H9 (cell line): ENCODE data around the gene ATG7. TPM values are rescaled to one million over a fixed set of nuclear protein-coding genes. Genes with fewer than 3 reads are reported as not detected.

Source experiments
- DNase-seq: peaks from one replicate; pipeline ENCODE4 v3.0.0-alpha.2; 2017
- H2AFZ ChIP-seq: one replicate; pipeline ENCODE4 v1.6.1; 2013; ENCODE audit warnings: mild to moderate bottlenecking, low read length, control low read depth, moderate library complexity
- H2AK5ac ChIP-seq: 2 replicates; pipeline ENCODE4 v1.6.1; 2013; ENCODE audit warnings: low read length, control low read depth, mixed read lengths; ENCODE audit not compliant: insufficient read length
- H2BK120ac ChIP-seq: one replicate; pipeline ENCODE4 v1.6.1; 2013; ENCODE audit warnings: low read depth, mild to moderate bottlenecking, low read length, control low read depth, inconsistent platforms; ENCODE audit not compliant: poor library complexity, severe bottlenecking
- H2BK12ac ChIP-seq: 2 replicates; pipeline ENCODE4 v1.6.1; 2013; ENCODE audit warnings: low read length, control low read depth, mixed read lengths, low read depth; ENCODE audit not compliant: insufficient read length
- H2BK15ac ChIP-seq: 2 replicates; pipeline ENCODE4 v1.6.1; 2013; ENCODE audit warnings: low read depth, low read length, control low read depth
- H2BK20ac ChIP-seq: one replicate; pipeline ENCODE4 v1.6.1; 2013; ENCODE audit warnings: low read depth, mild to moderate bottlenecking, low read length, control low read depth, inconsistent platforms; ENCODE audit not compliant: poor library complexity, severe bottlenecking
- H2BK5ac ChIP-seq: 2 replicates; pipeline ENCODE4 v1.6.1; 2013; ENCODE audit warnings: low read length, control low read depth, mixed read lengths; ENCODE audit not compliant: insufficient read length
- H3K14ac ChIP-seq: 2 replicates; pipeline ENCODE4 v1.6.1; 2013; ENCODE audit warnings: low read length, control low read depth; ENCODE audit not compliant: insufficient read depth
- H3K18ac ChIP-seq: 2 replicates; pipeline ENCODE4 v1.6.1; 2013; ENCODE audit warnings: low read depth, mild to moderate bottlenecking, mixed read lengths, low read length, control low read depth; ENCODE audit not compliant: insufficient read length
- H3K23ac ChIP-seq: 2 replicates; pipeline ENCODE4 v1.6.1; 2013; ENCODE audit warnings: low read length, control low read depth, mixed read lengths, low read depth; ENCODE audit not compliant: insufficient read length
- H3K23me2 ChIP-seq: 2 replicates; pipeline ENCODE4 v1.6.1; 2013; ENCODE audit warnings: low read depth, mild to moderate bottlenecking, mixed read lengths, low read length, control low read depth; ENCODE audit not compliant: insufficient read length, poor library complexity, severe bottlenecking
- H3K27ac ChIP-seq: 2 replicates; pipeline ENCODE4 v1.5.1; 2013; ENCODE audit warnings: low read length, control low read depth, mixed read lengths, low read depth; ENCODE audit not compliant: insufficient read length
- H3K27me3 ChIP-seq: 2 replicates; pipeline ENCODE4 v1.6.1; 2013; ENCODE audit warnings: low read length, control low read depth, inconsistent platforms; ENCODE audit not compliant: insufficient read depth
- H3K4ac ChIP-seq: 2 replicates; pipeline ENCODE4 v1.6.1; 2013; ENCODE audit warnings: low read depth, mild to moderate bottlenecking, control low read depth, inconsistent platforms, low read length, moderate library complexity
- H3K4me1 ChIP-seq: 2 replicates; pipeline ENCODE4 v1.6.1; 2013; ENCODE audit warnings: low read length, control low read depth, inconsistent platforms; ENCODE audit not compliant: insufficient read depth
- H3K4me2 ChIP-seq: 2 replicates; pipeline ENCODE4 v1.6.1; 2013; ENCODE audit warnings: low read length, control low read depth, mixed read lengths; ENCODE audit not compliant: insufficient read length, insufficient read depth
- H3K56ac ChIP-seq: 2 replicates; pipeline ENCODE4 v1.6.1; 2013; ENCODE audit warnings: low read depth, mild to moderate bottlenecking, mixed read lengths, low read length, control low read depth; ENCODE audit not compliant: insufficient read length
- H3K79me1 ChIP-seq: 2 replicates; pipeline ENCODE4 v1.6.1; 2013; ENCODE audit warnings: low read depth, mild to moderate bottlenecking, moderate library complexity, low read length, control low read depth, inconsistent platforms; ENCODE audit not compliant: insufficient read depth, poor library complexity, severe bottlenecking
- H3K79me2 ChIP-seq: 2 replicates; pipeline ENCODE4 v1.6.1; 2013; ENCODE audit warnings: low read length, control low read depth, inconsistent platforms; ENCODE audit not compliant: insufficient read depth
- H3K9ac ChIP-seq: 2 replicates; pipeline ENCODE4 v1.6.1; 2013; ENCODE audit warnings: low read length, control low read depth, mixed read lengths; ENCODE audit not compliant: insufficient read length; ENCODE audit errors: extremely low read depth
- H3K9me3 ChIP-seq: one replicate; pipeline ENCODE4 v1.6.1; 2013; ENCODE audit warnings: low read depth, low read length, inconsistent platforms; ENCODE audit not compliant: control insufficient read depth
- H3T11ph ChIP-seq: one replicate; pipeline ENCODE4 v1.6.1; 2013; ENCODE audit warnings: mild to moderate bottlenecking, low read length, control low read depth, inconsistent platforms
- H4K20me1 ChIP-seq: one replicate; pipeline ENCODE4 v1.6.1; 2013; ENCODE audit not compliant: control insufficient read depth, insufficient read length, insufficient read depth
- H4K5ac ChIP-seq: 2 replicates; pipeline ENCODE4 v1.6.1; 2013; ENCODE audit warnings: low read depth, mild to moderate bottlenecking, mixed read lengths, low read length, control low read depth; ENCODE audit not compliant: insufficient read length
- H4K8ac ChIP-seq: replicated peaks from 2 replicates; pipeline ENCODE4 v1.6.1; 2013; ENCODE audit warnings: low read length, control low read depth, mixed read lengths, low read depth; ENCODE audit not compliant: insufficient read length
- H4K91ac ChIP-seq: 2 replicates; pipeline ENCODE4 v1.6.1; 2013; ENCODE audit warnings: low read depth, mild to moderate bottlenecking, moderate library complexity, mixed read lengths, low read length, control low read depth; ENCODE audit not compliant: insufficient read length
- H3K27ac Mint-ChIP-seq, 3 experiments: 2 replicates in 2 of 3; 3 replicates in 1 of 3; pipeline ENCODE4 v1.8.0; 2020 to 2021; ENCODE audit warnings: mixed read lengths in 3 of 3, mild to moderate bottlenecking in 1 of 3, moderate library complexity in 1 of 3
- H3K27me3 Mint-ChIP-seq: 2 replicates; pipeline ENCODE4 v1.8.0; 2021; ENCODE audit warnings: low read depth, mild to moderate bottlenecking, moderate library complexity, mixed read lengths
- H3K36me3 Mint-ChIP-seq, 3 experiments: 2 replicates in 2 of 3; 3 replicates in 1 of 3; pipeline ENCODE4 v1.8.0; 2020 to 2021; ENCODE audit warnings: low read depth in 3 of 3, mixed read lengths in 3 of 3; ENCODE audit not compliant: insufficient read depth in 1 of 3
- H3K4me1 Mint-ChIP-seq, 2 experiments: 2 replicates each; pipeline ENCODE4 v1.8.0; 2020; ENCODE audit warnings: mixed read lengths in 2 of 2
- H3K4me3 Mint-ChIP-seq, 2 experiments: 2 replicates in 1 of 2; 3 replicates in 1 of 2; pipeline ENCODE4 v1.8.0; 2020 to 2021; ENCODE audit warnings: mild to moderate bottlenecking in 2 of 2, mixed read lengths in 2 of 2, moderate library complexity in 1 of 2
- H3K9me3 Mint-ChIP-seq, 2 experiments: 2 replicates in 1 of 2; 3 replicates in 1 of 2; pipeline ENCODE4 v1.8.0; 2020; ENCODE audit warnings: mild to moderate bottlenecking in 2 of 2, mixed read lengths in 2 of 2, moderate library complexity in 1 of 2
- CTCF ChIP-seq: fragments of 200-600 bp; sonication (generic); conservative IDR thresholded peaks from 3 replicates; pipeline ENCODE4 v1.8.0; 2021; ENCODE audit warnings: antibody characterized with exemption, mild to moderate bottlenecking
- WGBS: extraction: QIAGEN DNeasy Blood & Tissue Kit; methylation state at CpG from one replicate; pipeline ENCODE4 v1.1.7; 2013; ENCODE audit warnings: missing lambda C conversion rate, low lambda C conversion rate, mixed read lengths; ENCODE audit not compliant: insufficient read length; ENCODE audit errors: extremely low coverage; 5-methylcytosine and 5-hydroxymethylcytosine counted together
- total RNA-seq: library from RNA; stranded (reverse); gene quantifications from 2 replicates; pipeline ENCODE4 v1.2.1, GENCODE V29; 2021

ATG7 gene
- total RNA-seq, 1 experiment from 2014 or later = 17.9 TPM

DNA sequence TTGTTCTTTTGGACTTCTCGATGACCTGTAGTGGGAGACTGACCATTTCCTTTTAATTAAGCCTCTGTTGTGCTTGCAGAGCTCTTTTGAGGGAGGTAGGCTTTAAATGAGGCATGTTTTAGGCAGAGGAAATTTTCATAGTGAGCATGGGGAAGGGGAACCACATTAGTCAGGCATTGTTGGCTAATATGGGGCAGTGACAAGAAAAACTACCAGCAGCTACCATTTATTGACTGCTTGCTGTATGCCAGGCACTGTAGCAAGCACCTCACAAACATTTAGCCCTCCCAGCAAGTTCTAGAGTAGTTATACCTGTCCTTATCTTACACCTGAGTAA lies 10.9 kb downstream of the ATG7 start:
- Histone ChIP-seq H3K4me2 (no peak overlapping the region), H3K79me2 (no peaks in the 10 kb centered on the region; the same call in 1 of the 2 replicates), H3K27ac (no peak overlapping the region)

More for the DNA sequence above, 10.9 kb downstream of the ATG7 start:
- no peak overlapping the region for H2BK120ac ChIP-seq
- no peak overlapping the region for H3K14ac ChIP-seq
- H3K18ac ChIP-seq = no peak overlapping the region
- no peak overlapping the region for H4K5ac ChIP-seq
- H3K9me3 Mint-ChIP-seq = no peaks in the 10 kb centered on the region
- H3K56ac ChIP-seq = no peak overlapping the region
- H3K4me1 ChIP-seq = no peaks in the 10 kb centered on the region
- H3K36me3 Mint-ChIP-seq = peaks cover 0 to 7% (median 0%) of the 10 kb centered on the region in 3 experiments; a peak in 2 of 7 replicates
- no peak for DNase-seq
- no peaks in the 10 kb centered on the region for H3K27me3 Mint-ChIP-seq
- no peak overlapping the region for H3T11ph ChIP-seq
- H2BK15ac ChIP-seq = no peak overlapping the region
- H3K9me3 ChIP-seq = no peaks in the 10 kb centered on the region
- no peak overlapping the region for H4K8ac ChIP-seq
- H2AK5ac ChIP-seq = no peak overlapping the region
- H3K4ac ChIP-seq = no peak overlapping the region
- WGBS = no CpG with 5 or more reads among the region's 1 CpG
- no peak overlapping the region for H2BK5ac ChIP-seq
- H3K9ac ChIP-seq = no peak overlapping the region
- H3K4me1 Mint-ChIP-seq = no peaks in the 10 kb centered on the region
- no peaks in the 10 kb centered on the region for H4K20me1 ChIP-seq
- no peak overlapping the region for H3K23ac ChIP-seq
- no peaks in the 10 kb centered on the region for H3K23me2 ChIP-seq
- H2BK12ac ChIP-seq = no peak overlapping the region
- H3K27ac Mint-ChIP-seq = no peak overlapping the region
- TF ChIP-seq CTCF = no peak
- no peak overlapping the region for H4K91ac ChIP-seq
- H3K27me3 ChIP-seq = no peaks in the 10 kb centered on the region
- H2AFZ ChIP-seq = no peak overlapping the region
- H3K4me3 Mint-ChIP-seq = no peak overlapping the region
- H3K79me1 ChIP-seq = no peaks in the 10 kb centered on the region
- H2BK20ac ChIP-seq = no peak overlapping the region
